ENCODE measurements around the gene ZSCAN2. TPM values are rescaled to one million over a fixed set of nuclear protein-coding genes. Genes with fewer than 3 reads are reported as not detected.
A peak's percentile ranks its signal among the peaks of the same experiment; 100 is the strongest.
"Not testable (repeated sequence)": the region's sequence is repeated elsewhere in the genome, so short reads cannot be mapped to it uniquely, and the experiment has no call there.

The ZSCAN2 gene
- total RNA-seq (2022) (16.0 and 18.0 TPM in 2 replicates), Bru-seq, nascent RNA (percentile 66 among the genes with signal in this experiment), BruChase-seq, experiment 1, labeled RNA remaining after a 6-hour chase (percentile 58 among the genes with signal in this experiment), BruChase-seq, experiment 2, labeled RNA remaining after a 2-hour chase (percentile 62 among the genes with signal in this experiment)
- long read RNA-seq, partial matches to known transcripts = 1 of 10 reads
- long read RNA-seq, other reads (novel, unspliced or antisense) = 3 of 10 reads

- peak within 1 kb of the TSS; percentile 95 for H3K4me3 Mint-ChIP-seq (ENCODE audit: low read depth, unreplicated experiment)
- H3K27me3 Mint-ChIP-seq (ENCODE audit: unreplicated experiment) = no peaks in the 10 kb centered on the region
- TF ChIP-seq CTCF (IDR thresholded peaks at IDR 0.05; ENCODE audit: unreplicated experiment) = peak; percentile 9
- BruUV-seq (replicated peaks) = TSS peak; percentile 61
- no peaks in the 10 kb centered on the region for H3K9me3 Mint-ChIP-seq (ENCODE audit: low read depth, unreplicated experiment)
- peak within 1 kb of the TSS; percentile 80 for H3K27ac Mint-ChIP-seq (ENCODE audit: unreplicated experiment)
- peaks cover 39% of the 10 kb centered on the region for H3K4me1 Mint-ChIP-seq (ENCODE audit: low read depth, unreplicated experiment)
- intact Hi-C loops (cut with micrococcal nuclease; ENCODE audit: unreplicated experiment) = loop anchor here (1.0 kb wide), 1 partner anchor 329 kb away; no protein-coding TSS in a partner anchor
- H3K36me3 Mint-ChIP-seq (ENCODE audit: insufficient read depth, unreplicated experiment) = peaks cover 52% of the 10 kb centered on the region
- DNase-seq = peak; percentile 99
- CTCF ChIA-PET = interaction anchor here (0.7 to 1.4 kb wide), 4 partner anchors 13 to 1358 kb away, joined by 3 to 5 read pairs (median 4); no protein-coding TSS in a partner anchor
Measured at GRCh38 chr15:84600687-84601554, at the start of gene ZSCAN2. TSS of gene ZSCAN2 (plus strand) at chr15:84601009. CDS start at chr15:84603928, 2,919 bp downstream.

- intact Hi-C loops (cut with micrococcal nuclease; ENCODE audit: unreplicated experiment); H3K9me3 Mint-ChIP-seq (ENCODE audit: low read depth, unreplicated experiment); DNase-seq; H3K4me1 Mint-ChIP-seq (ENCODE audit: low read depth, unreplicated experiment); H3K4me3 Mint-ChIP-seq (ENCODE audit: low read depth, unreplicated experiment); CTCF ChIA-PET; BruUV-seq (replicated peaks); H3K27me3 Mint-ChIP-seq (ENCODE audit: unreplicated experiment); H3K27ac Mint-ChIP-seq (ENCODE audit: unreplicated experiment); H3K36me3 Mint-ChIP-seq (ENCODE audit: insufficient read depth, unreplicated experiment): not testable (repeated sequence)
Measured at GRCh38 chr15:84551624-84552023, 49.2 kb upstream of the ZSCAN2 start.

GRCh38 chr15:84552896-84553295, 47.9 kb upstream of the ZSCAN2 start:
- Mint-ChIP-seq H3K27ac (ENCODE audit: unreplicated experiment) (no peak overlapping the region), H3K4me3 (ENCODE audit: low read depth, unreplicated experiment) (no peak overlapping the region), H3K27me3 (ENCODE audit: unreplicated experiment) (no peaks in the 10 kb centered on the region), H3K4me1 (ENCODE audit: low read depth, unreplicated experiment) (peaks cover 7% of the 10 kb centered on the region), H3K9me3 (ENCODE audit: low read depth, unreplicated experiment) (no peaks in the 10 kb centered on the region), H3K36me3 (ENCODE audit: insufficient read depth, unreplicated experiment) (no peaks in the 10 kb centered on the region)
- no peak for TF ChIP-seq CTCF (IDR thresholded peaks at IDR 0.05; ENCODE audit: unreplicated experiment)
- no TSS peak for BruUV-seq (replicated peaks)
- no peak for DNase-seq
- intact Hi-C loops (cut with micrococcal nuclease; ENCODE audit: unreplicated experiment) = no loop called here
- CTCF ChIA-PET = no interaction called here

DNA sequence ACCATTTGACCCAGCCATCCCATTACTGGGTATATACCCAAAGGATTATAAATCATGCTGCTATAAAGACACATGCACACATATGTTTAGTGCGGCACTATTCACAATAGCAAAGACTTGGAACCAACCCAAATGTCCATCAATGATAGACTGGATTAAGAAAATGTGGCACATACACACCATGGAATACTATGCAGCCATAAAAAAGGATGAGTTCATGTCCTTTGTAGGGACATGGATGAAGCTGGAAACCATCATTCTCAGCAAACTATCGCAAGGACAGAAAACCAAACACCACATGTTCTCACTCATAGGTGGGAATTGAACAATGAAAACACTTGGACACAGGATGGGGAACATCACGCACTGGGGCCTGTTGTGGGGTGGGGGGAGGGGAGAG, 44.1 kb upstream of the ZSCAN2 start:
- DNase-seq; H3K27me3 Mint-ChIP-seq (ENCODE audit: unreplicated experiment); H3K27ac Mint-ChIP-seq (ENCODE audit: unreplicated experiment); H3K4me3 Mint-ChIP-seq (ENCODE audit: low read depth, unreplicated experiment); H3K9me3 Mint-ChIP-seq (ENCODE audit: low read depth, unreplicated experiment); H3K4me1 Mint-ChIP-seq (ENCODE audit: low read depth, unreplicated experiment); H3K36me3 Mint-ChIP-seq (ENCODE audit: insufficient read depth, unreplicated experiment); intact Hi-C loops (cut with micrococcal nuclease; ENCODE audit: unreplicated experiment); CTCF ChIA-PET; BruUV-seq (replicated peaks): not testable (repeated sequence)

GRCh38 chr15:84568021-84568420, 32.8 kb upstream of the ZSCAN2 start:
- BruUV-seq (replicated peaks); CTCF ChIA-PET; H3K4me3 Mint-ChIP-seq (ENCODE audit: low read depth, unreplicated experiment): not testable (repeated sequence)

More at GRCh38 chr15:84568021-84568420, 32.8 kb upstream of the ZSCAN2 start:
- H3K27ac Mint-ChIP-seq (ENCODE audit: unreplicated experiment); H3K27me3 Mint-ChIP-seq (ENCODE audit: unreplicated experiment); H3K9me3 Mint-ChIP-seq (ENCODE audit: low read depth, unreplicated experiment); DNase-seq; intact Hi-C loops (cut with micrococcal nuclease; ENCODE audit: unreplicated experiment): not testable (repeated sequence)
- H3K4me1 Mint-ChIP-seq (ENCODE audit: low read depth, unreplicated experiment) = peaks cover 11% of the 10 kb centered on the region
- H3K36me3 Mint-ChIP-seq (ENCODE audit: insufficient read depth, unreplicated experiment) = peaks cover 23% of the 10 kb centered on the region

All from Calu3 (cell line).